GM21381 (cell line): Measurements from ENCODE around the gene TMSB15B.
A peak's percentile ranks its signal among the peaks of the same experiment; 100 is the strongest.
"Not testable (repeated sequence)": the region's sequence is repeated elsewhere in the genome, so short reads cannot be mapped to it uniquely, and the experiment has no call there.

Experiments used
- ATAC-seq: cut with Tn5 transposase; IDR thresholded peaks from one replicate; pipeline ENCODE4 v1.9.1; 2021; ENCODE audit warnings: mild to moderate bottlenecking, moderate library complexity; ENCODE audit not compliant: unreplicated experiment

Gene TMSB15B

GRCh38 chrX:103962411-103963278, at the start of gene TMSB15B:
Gene TMSB15B, plus strand, starts transcription at chrX:103962627.
- peak; percentile 98 for ATAC-seq

DNA sequence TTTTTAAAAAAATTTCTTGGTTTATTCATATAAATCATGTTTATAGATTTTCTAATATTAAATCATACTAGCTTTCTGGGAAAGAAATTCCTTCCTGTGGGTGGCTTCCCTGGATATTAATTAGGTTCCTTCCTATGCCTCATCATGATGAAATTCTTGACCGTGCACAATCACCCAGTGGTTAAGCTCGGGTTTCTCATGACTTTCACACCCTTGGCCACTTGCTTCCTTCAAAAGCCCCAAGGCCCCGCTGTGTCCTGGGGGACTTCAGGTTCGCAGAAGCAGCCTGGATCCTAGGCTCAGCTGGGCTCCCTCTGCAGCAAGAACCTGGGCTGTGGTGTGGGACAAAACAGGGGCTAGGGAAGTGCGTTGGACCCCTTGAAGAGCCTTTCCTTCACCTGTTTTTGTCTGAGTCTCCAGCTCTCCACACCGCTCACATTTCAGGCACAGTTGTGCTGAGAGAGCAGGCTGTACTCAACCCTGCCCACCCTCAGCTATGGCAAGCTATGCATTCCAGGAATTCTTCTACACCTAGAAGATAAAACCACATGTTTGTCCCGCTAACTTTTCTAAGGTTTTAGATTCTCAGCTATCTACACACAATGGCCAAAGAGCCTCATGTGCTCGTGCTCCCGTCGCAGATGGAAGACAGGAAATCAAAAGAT, 48.9 kb upstream of the TMSB15B start:
- ATAC-seq = no peak

DNA sequence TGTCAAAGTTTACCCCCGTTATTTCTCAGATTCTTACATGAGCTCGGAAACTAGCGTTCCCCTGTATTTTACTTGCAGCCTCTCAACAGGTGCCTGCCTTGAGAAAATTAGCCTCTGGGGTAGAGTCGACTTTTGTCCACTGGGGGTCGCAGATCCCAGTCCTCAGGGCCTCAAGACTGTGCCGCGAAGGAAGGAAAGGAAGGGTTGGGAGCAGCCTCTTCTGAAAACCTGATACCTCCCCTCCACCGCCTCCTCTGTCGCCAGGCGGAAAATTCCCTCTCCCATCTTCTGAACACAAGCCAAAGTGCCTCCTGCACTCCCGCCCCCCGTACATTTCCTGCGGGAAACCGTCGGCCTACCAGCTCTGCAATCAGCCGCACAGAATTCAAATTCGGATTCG, 44.4 kb upstream of the TMSB15B start:
- peak; percentile 34 for ATAC-seq

DNA sequence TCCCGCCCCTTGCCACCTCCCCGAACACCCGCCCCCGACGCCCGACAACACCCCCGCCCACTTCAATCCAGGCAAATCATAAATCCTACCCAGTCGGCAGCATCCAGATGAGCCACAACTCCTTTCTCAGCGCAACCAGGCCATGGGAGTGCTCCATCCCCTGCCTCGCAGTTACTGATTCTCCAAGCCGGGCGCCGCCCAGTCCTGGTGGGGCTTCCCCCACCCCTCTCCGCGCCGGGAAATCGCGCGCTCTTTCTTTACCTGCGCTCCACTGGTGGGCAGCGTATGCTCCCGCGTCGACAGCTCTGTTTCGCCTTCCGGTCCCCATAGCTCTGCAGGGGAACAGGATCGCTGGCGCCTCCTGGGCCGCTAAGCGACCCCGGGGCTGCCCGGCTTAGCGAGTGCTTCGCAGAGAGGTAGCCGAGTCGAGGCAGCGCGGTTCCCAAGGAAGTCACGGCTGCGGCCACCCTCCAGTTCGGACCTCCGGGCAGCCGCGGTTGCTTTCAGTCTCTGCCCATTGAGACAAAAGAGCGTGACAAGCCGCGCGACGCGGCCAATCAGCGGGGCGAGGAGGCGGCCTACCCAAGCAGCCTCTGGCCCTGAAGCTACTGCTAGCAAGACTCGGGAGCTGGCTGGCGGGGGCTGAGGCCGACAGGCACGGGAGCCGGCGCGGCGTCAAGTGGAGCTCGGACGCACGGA, 43.7 kb upstream of the TMSB15B start:
- ATAC-seq = peak; percentile 60

GRCh38 chrX:103919270-103919637, 43.2 kb upstream of the TMSB15B start:
- peak; percentile 29 for ATAC-seq

- ATAC-seq = peak; percentile 62
These were observed 41.9 kb upstream of the TMSB15B start for GRCh38 chrX:103920515-103920914.

DNA sequence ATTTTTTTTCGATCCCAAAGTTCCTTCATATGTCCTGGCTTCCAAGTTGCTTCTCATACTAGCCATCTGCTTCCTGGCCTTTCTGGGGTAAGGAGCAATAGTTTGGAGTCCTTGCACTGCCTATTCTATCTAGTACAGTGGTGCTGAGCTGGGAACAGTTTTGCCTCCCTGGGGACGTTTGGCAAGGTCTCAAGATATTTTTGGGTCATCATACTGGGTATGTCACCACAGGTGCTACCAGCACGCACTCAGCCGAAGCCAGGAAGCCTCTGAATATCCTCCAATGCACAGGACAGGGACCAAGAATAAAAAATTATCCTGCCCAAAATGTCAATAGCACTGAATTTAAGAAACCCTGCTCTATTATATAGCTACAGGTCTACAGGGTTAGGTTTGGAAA, 35.4 kb upstream of the TMSB15B start:
- ATAC-seq = peak; percentile 51

DNA sequence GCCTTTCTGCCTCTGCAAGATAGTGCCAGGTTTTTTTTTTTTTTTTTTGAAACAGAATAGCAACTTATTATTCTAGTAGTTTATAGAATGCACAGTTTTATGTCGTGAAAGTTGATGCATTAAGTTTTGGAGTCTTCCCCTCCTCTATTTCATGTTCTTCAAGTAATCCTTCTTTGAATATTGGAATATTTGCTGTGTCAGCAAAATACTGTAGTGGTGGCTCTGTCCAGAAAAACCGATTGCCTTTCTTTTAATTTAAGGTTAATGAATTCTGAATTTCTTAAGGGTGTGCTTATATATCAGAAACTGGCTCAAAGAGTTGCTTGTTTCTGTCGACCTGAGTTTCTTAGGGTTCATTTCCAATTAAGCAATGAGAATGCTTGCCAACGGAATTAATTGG, 34.8 kb upstream of the TMSB15B start:
- ATAC-seq = no peak

DNA sequence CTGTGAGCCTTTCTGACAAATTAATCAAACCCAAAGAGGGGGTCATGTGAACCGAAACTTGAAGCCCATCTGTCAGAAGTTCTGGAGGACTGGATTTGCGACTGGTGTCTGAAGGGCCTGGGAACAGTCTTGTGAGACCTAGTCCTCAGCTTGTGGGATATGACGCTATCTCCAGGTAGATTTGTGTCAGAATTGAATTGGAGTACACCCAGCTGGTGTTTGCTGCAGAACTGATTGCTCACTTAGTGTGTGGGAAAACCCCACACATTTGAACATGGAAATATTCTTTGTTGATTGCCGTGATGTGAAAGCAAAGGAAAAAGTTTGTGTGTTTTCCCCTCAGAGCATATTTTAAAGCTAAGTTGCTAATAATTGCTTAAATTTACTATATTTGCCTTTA, 30.3 kb upstream of the TMSB15B start:
- no peak for ATAC-seq

DNA sequence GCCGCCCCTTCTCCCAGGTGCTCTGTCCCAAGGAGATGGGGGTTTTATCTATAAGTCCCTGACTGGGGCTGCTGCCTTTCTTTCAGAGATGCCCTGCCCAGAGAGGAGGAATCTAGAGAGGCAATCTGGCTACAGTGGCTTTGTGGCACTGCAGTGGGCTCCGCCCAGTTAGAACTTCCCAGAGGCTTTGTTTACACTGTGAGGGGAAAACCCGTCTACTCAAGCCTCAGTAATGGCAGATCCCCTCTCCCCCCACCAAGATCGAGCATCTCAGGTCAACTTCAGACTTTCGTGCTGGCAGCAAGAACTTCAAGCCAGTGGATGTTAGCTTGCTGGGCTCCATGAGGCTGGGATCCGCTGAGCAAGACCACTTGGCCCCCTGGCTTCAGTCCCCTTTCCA, 22.2 kb upstream of the TMSB15B start:
- not testable (repeated sequence) for ATAC-seq

- no peak for ATAC-seq
These were observed 21.0 kb upstream of the TMSB15B start for GRCh38 chrX:103941201-103941975.

GRCh38 chrX:103949506-103949905, 12.9 kb upstream of the TMSB15B start:
- no peak for ATAC-seq

DNA sequence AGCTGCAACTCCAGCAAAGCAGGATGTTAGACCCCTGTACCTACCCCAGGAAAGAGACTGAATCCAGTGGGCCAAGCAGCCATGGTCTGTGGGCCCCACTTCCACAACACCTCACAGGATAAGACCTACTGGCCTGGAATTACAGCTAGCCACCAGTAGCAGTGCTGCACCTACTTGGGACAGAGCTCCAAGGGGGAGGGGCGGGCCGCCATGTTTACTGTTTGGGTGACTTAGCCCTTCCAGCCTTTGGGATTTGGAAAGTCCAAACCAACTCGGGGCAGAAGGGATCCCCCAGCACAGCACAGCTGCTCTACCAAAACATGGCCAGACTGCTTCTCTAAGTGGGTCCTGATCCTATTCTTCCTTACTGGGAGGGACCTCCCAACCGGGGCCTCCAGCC, 9.1 kb upstream of the TMSB15B start:
- ATAC-seq = no peak

DNA sequence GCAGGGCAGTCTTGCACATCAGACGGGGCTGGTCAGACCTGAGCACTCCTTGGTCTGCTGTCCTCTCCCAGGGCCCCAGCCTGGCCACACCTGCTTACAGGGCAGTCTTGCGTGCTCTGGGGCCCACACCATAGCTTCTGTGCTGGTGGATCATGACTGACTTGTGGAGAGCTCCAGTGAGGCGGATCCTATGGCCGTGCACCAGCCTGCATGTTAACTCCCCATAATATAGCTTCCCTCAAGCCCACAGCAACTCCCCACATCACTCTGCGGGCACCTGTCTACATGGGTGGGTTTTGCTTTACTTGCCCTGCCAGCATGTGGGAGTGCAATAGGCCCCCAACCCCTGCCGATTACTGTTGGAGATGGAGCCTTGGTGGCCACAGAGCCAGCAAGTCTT, 8.2 kb upstream of the TMSB15B start:
- ATAC-seq = no peak

- ATAC-seq = not testable (repeated sequence)
These were observed 1.8 kb upstream of the TMSB15B start for GRCh38 chrX:103960599-103960998.

DNA sequence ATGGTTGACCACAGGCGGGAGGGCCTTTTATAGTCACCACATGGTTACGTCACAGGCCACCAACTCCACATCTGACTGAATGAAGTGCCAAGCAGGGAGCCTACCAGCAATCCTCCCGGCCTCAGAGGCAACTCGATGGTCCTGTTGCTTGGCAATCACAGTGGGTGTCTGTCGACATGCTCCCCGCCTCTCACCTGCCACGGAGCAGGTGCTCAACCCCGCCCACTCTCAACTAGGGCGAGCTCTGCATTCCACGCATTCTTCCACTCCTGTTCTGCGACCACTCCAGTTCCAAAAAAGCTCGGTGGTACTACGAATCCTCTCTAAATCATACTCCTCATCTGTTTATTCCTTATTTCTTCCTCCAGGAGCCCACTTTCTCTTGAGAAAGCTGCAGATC, 21.1 kb downstream of the TMSB15B start:
- not testable (repeated sequence) for ATAC-seq

DNA sequence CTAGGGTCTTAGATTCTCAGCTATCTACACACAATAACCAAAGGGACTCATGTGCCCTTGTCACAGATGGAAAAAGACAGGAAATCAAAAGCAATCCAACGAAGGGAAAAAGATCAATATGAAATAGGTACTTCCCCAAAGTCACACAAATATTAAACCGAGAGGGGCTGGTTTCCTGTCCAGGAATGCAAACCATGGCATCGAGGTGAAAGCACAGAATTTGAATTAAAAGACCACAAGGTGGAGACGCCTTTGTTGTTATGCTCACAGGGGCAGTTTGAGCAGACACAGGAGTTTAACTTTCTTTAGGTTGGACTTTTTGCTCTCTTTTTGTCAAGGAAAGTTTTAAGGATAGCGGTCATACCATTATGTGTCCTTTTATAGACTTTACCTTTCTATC, 36.8 kb downstream of the TMSB15B start:
- peak; percentile 73 for ATAC-seq

- ATAC-seq = no peak
These were observed 46.4 kb downstream of the TMSB15B start for GRCh38 chrX:104008831-104009230.

- ATAC-seq = no peak
These were observed 50.7 kb downstream of the TMSB15B start for GRCh38 chrX:104013158-104013557.

DNA sequence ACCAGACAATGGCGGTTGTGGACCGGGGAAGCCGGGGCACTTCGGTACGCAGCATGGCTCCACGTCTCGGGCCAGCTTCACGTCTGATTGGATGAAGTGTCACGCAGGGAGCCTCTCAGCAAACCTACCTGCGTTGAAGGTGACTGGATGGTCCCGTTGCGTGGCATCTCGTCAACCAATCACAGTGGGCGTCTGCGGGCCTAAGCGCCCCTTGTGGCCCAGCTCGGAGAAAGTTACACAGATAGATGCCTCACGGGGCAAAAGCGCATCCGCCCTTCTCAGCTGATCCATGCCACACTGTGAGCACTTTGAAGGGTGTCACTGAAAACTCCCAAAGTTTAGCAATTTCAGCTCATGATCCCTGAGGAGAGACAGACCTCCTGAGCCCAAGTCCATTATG, 51.2 kb downstream of the TMSB15B start, which contains the start of gene H2BW1:
Gene H2BW1 (minus strand): TSS at position 103 of the 400 bp plus-strand sequence. CDS start 132 bp downstream, outside the sequence.
- ATAC-seq = no peak

DNA sequence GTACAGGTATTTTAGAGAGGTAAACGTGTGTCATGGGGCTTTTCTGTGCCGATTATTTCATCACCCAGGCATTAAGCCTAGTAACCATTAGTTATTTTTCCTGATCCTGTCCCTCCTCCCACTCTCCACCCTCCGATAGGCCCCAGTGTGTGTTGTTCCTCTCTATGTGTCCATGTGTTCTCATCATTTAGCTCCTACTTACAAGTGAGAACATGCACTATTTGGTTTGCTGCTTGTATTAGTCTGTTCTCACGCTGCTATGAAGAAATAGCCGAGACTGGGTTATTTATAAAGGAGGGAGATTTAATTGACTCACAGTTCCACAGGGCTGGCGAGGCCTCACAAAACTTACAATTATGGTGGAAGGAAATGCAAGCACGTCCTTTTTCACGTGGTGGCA, 53.1 kb downstream of the TMSB15B start:
- not testable (repeated sequence) for ATAC-seq
